HG02981 (cell line): ENCODE measurements around the gene CPNE4.
"Not testable (repeated sequence)": the region's sequence is repeated elsewhere in the genome, so short reads cannot be mapped to it uniquely, and the experiment has no call there.

Experiments used
- ATAC-seq: cut with Tn5 transposase; IDR thresholded peaks from one replicate; pipeline ENCODE4 v1.9.1; 2021; ENCODE audit warnings: mild to moderate bottlenecking, moderate library complexity; ENCODE audit not compliant: unreplicated experiment

CPNE4 gene

DNA sequence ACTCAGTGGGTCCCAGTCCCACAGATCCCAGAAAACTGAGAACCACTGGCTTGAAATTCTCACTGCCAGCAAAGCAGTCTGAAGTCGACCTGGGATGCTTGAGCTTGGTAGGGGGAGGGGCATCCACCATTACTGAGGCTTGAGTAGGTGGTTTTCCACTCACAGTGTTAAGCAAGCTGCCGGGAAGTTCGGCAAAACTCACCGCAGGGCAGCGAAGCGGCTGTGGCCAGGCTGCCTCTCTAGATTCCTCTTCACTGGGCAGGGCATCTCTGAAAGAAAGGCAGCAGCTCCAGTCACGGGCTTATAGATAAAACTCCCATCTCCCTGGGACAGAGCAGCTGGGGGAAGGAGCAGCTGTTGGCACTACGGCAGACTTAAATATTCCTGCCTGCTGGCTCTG, 71.4 kb downstream of the CPNE4 start:
- not testable (repeated sequence) for ATAC-seq

DNA sequence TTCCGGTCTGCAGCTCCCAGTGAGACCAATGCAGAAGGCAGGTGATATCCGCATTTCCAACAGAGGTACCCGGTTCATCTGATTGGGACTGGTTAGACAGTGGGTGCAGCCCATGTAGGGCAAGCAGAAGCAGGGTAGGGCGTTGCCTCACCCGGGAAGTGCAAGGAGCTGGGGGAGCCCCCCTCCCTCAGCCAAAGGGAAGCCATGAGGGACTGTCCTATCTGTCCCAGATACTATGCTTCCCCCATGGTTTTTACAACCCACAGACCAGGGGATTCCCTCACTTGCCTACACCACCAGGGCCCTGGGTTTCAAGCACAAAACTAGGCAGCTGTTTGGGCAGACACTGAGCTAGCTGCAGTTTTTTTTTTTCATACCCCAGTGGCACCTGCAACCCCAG, 71.8 kb downstream of the CPNE4 start:
- no peak for ATAC-seq

DNA sequence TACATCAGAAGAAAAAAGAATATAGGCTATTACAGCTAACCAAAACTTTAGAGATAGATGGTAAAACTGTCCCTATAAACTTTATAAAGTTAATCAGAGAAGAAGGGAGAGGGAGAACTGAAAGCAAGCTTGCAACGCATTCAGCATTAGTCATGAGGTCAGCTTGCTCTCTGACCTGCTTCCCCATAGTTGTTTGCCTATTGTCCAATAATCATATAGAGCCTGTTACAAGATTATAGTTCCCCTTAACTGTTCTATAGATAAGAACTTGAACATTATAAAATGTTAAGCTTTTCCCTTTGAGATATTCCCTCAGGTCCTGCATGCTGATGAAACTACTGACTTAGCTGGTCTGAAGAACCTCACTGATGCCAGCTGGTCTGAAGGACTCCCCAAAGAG, 74.5 kb downstream of the CPNE4 start:
- ATAC-seq = no peak

DNA sequence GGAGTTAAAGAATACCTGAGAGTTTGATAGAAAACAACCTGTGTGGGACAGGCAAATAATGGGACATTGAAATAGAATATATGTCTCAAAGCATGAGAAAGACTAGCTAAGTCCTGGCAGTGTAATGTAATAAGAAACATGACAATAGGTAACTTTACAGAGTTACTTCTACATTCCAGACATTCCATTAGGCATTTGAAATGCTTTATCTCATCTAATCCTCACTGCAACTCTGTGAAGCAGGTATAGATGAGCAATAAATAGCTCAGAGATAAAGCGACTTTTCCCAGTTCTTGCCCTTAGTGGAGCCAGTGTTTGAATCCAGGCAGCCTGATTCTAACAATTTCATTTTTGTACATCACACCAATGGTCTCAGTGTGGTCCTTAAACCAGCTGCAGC, 76.8 kb downstream of the CPNE4 start:
- ATAC-seq = no peak

DNA sequence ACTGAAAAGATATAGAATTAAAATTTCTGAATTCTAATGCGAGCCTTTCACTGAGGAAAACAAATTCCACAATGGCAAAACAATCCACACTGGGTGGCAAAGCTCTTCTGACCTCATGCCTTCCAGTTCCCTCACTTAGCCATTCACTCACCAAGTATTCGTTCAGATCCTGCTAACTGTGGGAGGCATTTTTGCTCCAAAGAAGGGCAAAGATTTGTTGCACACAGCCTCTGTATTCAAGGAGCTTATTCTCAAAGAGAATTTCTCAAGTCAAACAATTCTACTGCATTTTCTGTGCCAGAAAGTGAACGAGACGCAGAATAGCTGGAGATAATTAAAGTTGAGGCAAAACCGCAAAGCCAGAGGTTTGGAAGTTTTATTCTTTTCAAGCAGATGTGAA, 77.3 kb downstream of the CPNE4 start:
- ATAC-seq = no peak

DNA sequence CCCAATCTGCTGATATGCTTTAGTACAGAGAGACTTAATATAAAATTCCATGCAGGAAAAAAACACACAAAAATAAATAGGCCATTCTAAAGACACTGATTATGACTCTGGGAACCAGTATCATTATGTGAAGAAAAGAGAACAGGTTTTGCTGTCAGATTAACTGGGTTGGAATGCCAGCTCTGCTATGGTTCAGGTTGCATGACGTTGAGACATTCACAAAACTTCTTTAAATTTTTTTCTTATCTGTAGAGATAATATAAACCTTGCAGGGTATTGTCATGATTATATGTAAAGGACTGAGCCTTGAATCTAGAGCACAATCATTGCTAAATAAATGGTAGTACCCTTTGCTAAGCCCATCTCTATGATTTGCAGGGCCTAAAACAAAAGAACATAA, 86.0 kb downstream of the CPNE4 start:
- ATAC-seq = no peak

DNA sequence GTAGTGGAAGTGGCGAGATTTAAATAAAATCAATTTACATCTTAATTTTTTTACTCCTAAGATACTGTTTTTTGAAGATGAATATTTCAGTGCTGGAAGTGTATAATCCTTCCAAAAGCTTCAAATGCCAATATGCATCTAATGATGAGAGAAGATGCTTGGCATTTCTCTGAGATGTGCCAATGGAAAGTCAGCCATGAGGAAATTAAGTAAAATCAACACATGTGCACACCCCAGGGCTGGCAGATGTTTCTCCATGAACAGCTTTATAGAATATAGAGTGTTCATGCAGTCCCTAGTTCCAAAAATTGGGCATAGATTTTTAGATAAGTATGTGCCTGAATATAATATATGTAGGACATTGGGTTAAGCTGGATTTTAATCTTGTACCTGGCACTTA, 90.1 kb downstream of the CPNE4 start:
- no peak for ATAC-seq

DNA sequence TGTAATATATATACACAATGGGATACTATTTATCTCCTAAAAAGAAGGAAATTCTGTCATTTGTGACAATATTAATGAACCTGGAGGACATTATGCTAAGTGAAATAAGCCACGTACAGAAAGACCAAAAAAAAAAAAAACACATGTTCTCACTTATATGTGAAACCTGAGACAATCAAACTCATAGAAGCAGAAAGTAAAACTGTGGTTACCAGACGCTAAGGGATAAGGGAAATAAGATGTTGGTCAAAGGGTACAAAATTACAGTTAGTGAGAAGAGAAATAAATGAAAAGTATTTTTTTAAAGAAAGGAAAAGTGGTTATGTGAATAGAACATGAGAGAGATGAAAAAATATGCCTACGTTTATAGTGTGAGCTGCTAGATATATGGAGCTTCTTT, 101.1 kb downstream of the CPNE4 start:
- no peak for ATAC-seq

DNA sequence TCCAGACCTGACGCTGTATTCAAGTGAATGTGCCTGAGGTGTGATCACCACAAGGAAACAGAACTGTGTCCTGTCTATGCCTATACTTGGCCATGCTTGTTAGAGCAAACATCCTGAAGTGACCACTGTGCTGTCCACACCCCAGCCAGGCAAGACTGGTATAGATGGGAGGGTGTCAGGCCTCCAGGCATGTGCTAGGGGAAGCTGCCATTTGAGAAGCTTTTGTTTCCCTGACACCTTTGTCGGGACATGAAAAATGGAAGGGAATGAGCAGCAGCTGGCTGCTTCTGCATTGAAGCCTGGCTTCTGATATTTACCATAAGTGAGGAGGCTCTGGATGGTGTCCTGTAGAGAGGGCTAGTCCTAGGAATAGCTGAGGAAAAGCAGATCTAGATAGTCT, 106.2 kb downstream of the CPNE4 start:
- ATAC-seq = no peak

DNA sequence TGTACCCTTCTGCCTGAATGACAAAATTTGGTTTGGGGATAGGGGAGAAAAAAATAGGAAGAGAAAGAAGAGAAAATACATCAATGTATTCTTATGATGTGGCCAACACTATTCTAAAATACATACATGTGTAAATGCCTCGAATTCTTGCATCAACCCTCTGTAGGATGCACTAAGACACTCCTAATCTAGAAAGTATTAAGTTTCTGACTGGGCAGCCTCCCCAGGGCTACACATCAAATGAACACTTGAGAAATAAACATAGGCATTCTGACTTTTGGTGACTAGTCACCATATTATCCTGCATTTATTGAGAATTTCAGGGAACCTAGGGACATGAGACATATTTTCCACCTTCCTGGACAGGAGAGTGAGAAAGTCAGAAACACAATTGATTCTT, 109.2 kb downstream of the CPNE4 start:
- no peak for ATAC-seq

DNA sequence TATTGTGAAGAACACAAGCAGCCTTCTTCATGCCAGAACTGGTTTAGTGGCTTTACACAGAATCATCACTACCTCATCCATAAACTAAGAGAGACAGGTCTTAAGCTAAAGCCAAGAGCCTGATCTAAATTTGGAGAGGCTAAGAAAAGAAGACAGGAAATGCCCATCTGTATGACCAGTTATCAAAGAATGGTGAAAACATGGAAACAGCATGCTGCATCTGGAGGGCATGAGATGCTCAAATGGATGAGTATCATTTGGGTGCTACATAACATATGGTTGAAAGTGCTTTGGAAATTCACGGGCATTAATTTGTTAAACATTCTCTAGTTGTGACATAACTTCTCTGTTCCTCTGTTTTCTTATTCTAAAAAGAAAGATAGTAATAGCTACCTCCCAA, 112.5 kb downstream of the CPNE4 start:
- no peak for ATAC-seq

DNA sequence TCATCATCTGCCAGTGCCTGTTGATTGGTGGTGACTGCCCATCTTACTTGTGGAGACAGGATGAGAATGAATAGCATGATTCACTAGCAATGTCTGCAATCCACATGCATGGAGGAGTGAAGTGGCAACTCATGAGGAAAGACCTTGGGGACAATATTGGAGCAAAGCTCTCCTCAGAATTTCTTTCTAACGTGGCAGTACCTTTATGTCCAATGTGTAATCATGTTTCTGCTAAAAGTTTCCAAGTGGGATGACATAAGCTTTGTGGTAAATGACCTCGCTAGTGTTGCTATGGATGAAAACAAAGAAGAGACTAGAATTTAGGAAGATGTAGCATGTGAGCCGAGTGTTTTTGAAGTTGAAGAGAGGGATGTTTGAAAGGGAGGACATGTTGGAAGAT, 117.8 kb downstream of the CPNE4 start:
- no peak for ATAC-seq

DNA sequence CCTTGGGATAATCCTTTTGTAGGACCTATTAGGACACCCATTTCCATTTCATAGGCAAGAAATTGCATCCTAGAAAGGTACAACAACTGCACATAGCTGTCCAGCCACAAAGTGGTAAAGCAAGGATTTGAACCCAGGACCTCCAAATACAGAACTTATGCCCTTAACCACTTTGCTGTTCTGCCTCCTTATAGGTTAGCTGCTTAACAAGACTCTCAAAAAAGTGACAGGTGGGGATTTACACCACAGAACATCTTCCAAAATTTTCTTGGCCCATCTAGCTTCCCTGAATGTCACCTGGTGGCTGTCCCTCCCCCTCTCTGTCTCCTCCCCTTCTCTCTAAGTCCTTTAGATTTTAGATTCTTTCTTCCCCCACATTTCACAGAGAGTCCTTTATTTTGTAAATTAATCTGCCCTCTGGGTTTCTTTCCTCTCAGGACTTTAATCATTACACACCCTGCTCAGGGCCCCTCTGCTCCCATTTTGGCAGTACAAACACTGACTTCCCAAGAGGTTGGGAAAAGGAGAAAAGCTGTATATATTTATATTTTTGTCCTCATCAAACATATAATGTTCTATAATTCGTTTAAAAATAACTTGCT, 120.6 kb downstream of the CPNE4 start:
- no peak for ATAC-seq

DNA sequence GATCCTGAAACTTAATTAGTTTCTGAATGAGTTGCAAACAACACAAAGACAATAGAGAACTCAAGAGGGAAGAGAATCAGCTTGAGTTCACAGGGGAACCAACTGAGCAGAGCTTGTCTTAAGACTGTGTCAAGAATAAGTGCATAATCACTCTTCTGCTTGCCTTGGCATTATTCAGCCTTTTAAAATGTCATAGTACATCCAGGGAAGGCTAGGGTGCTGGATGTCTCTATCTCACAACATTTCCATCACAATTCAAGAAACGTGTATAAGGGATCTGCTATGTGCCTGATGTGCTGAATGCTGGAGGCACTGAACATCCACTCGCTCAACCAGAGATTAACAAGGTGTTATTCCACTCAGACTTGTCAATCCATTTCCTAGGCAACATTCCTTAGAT, 122.6 kb downstream of the CPNE4 start:
- ATAC-seq = no peak

DNA sequence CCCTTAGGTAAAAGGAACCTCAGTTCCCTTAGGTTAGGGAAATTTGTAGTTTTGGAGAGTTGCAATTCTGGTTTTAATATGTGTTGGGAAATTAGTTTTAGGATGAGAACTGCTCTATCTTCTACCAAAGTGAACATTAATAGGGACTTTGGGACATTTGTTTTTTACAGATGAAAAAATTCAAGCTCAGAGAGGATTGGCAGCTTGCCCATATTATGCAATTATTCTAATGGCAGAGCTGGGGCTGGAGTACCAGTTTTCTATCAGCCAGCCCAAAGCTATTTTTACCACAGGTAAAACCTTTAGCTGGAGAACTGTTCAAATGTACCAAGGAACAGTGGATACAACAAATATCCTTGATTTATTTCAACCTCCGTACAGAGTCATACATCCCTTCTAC, 127.0 kb downstream of the CPNE4 start:
- no peak for ATAC-seq

DNA sequence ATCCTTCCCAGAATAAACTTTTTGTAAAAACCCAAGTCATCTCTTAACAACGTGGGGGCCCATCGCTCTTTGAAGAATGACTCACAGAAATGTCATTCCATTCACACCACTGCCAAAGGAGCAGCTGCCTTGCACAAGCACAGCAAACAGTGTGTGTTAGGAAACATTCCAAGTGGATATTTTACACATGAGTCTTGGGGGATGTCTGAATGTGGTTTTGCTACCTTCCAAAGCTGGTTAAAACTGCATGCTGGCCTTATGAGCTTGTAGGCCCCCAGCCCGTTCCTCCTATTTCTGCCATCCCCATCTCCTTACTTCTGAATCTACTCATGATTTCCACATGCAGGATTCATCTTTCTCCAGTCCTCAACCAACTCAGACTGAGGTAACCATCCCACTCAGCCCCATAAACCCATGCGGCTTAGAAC, 130.8 kb downstream of the CPNE4 start:
- ATAC-seq = no peak

DNA sequence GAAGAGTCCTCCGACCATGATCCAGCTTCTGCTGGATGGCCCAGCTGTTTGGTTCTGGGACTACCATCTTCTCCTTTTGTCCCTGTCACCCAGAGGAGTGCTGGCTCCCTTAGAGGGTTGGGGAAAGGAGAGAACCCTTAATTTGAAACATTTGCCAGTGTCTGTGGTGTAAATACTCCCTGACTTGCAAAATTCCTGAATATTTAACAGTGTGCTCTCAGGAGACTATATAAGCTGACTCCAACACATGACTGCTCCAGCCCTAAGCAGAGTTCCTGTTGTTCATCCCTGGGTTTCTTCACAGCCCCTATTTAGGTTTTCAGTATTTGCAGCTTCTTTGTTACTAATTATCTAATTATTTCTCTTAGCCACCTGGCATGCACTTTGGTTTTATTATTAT, 133.1 kb downstream of the CPNE4 start:
- no peak for ATAC-seq

DNA sequence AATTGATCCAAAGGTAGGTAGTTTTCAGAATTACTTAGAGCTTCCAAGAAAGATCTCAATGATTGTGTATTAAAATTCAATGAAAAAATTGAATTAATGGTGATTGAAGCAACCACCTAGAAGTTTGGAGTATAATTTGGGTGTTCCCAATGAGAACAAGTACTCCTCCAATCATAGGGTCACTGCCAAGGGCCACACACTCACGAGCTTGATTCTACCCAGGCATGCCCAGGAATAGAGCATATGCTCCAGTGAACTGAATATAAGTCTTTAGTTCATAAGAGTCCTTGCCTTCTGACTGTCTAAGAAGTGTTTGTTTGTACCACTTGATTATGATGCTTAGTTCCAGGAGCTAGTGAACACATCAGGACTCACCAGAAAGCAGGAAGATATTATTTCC, 133.9 kb downstream of the CPNE4 start:
- ATAC-seq = no peak

DNA sequence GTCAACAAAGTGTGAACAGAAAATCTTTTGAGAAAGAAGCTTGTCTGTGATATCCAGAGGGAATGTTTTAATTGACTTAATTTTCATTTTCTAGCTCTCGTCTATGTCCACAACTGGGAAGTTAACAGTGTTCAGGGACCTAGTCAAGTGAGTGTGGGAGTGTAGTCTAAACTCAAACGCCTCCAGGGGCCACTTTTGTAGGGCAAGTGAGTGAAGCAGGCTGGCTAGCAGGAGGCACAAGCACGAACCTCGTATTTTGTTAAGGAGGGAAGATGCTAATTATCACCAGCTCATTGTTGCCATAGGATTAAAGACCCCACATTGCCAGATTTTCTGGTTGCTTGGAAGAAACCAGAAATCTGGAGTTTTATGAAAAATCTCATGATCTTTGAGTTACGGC, 135.8 kb downstream of the CPNE4 start:
- no peak for ATAC-seq

DNA sequence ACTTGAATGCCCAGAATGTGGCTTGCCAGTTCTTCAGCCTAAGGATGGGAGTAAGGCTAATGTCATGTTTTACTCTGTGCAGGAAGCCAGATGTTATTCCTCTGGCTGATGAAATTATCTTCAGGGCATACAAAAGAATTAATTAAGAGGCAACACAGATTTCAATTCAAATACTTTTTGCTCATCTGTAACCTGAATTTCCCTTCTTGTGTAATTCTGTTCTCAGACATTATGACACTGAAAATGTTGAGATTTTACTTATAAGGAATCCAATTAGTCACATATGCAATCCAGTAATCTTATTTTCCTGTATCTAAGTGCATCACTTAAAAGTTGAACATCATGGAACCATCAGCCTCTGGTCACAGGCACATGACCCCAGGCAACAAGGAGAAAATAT, 136.5 kb downstream of the CPNE4 start:
- ATAC-seq = no peak

DNA sequence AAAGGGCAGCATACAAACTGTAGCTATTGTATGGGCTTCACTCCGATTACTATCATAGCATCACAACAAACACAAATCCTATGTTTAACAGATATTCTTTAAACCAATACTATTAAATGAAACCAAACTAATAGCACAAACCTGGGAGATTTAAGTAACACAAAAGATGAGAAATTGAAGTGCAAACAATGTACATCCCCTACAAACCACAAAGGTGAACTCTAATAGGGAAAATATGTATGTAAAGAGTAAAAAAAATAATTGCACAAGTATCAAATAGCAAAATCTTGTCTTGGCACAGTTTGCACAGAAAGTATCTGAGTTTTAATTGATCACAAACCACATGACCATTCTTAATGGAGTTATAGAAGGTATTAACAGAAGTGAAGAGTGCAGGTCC, 138.5 kb downstream of the CPNE4 start:
- no peak for ATAC-seq

DNA sequence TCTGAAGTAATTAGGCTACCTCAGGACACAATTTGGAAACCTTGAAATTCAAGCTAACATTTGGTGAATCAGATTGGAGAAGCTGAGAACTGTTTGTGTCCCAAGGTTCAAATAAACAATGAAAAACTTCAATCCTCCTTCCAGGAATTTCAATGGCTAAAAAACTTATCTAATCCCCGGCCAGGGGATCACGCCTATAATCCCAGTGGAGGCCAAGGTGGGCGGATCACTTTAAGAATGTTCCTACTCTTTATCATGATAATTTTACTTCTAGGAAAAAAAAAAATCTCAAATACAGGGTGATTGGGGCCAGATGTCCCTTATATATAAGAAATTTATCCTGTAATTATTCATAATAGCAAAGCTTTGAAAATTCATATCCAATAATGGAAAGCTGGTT, 139.0 kb downstream of the CPNE4 start:
- ATAC-seq = no peak

DNA sequence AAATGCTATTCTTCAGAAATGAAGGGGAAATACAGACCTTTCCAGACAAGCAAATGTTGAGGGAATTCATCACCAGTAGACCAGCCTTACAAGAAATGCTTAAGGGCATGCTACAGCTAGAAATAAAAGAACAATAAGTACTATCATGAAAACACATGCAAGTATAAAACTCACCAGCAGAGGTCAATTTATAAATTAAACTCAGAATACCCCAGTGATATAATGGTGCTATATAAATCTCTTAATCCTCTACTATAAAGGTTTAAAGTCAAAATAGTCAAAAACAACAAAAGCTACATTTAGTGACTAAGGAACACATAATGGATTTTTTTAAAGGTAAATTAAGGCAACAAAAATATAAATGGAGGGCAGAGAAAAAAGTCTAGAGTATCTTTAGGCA, 142.5 kb downstream of the CPNE4 start:
- no peak for ATAC-seq

DNA sequence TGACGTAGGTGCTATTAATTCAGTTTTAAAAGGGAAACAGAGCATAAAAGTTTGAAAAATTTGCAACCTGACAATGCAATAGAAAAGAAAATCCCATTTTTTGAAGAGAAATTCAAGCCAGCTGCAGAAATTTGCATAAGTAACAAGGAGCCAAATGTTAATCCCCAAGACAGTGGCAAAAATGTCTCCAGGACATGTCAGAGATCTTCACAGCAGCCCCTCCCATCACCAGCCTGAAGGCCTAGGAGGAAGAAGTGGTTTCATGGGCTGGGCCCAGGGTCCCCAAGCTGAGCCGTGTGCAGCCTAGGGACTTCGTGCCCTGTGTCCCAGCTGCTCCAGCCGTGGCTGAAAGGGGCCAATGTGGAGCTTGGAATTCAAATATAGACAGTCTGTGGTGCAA, 148.9 kb downstream of the CPNE4 start:
- not testable (repeated sequence) for ATAC-seq
